Measurements from ENCODE around the gene CCDC188. TPM values are rescaled to one million over a fixed set of nuclear protein-coding genes. Genes with fewer than 3 reads are reported as not detected.
A peak's percentile ranks its signal among the peaks of the same experiment; 100 is the strongest.

Gene CCDC188
- total and polyA plus RNA-seq, 2 of the 4 experiments (the other 2 are of a cell fraction): 0.10 TPM; not detected in 1

DNA sequence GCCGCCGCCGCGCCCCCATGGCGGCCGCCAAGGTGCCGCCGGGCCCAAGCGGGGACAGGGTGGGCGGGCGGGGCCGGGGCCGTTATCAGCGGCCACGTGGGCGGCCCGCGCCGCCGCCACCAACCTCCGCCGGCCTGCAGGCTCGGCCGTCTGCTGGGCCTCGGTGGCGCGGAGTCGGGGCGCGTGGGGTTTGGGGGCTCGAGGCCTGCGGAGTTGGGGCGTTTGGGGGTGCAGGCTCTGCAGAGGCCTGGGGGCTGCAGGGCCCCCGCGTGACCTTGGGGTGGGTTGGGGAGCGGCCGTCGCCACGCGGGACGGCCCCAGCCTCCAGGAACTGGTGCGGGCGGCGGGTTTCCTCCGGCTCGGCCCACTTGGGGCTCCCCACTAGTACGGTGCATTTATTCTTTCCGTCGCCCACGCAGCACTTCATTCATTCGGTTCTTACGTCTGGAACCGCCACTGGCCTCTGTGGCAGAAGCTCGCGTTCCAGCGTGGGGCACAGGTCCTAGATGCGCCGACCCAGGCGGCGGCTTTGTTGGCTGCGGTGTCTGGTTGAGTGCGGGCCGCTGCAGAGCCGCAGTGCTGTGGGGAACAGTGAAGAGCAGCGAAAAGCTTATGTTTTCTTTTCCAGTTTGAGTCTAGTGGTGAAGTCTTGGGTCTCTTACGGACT lies 33.1 kb downstream of the CCDC188 start:
- H3K4me1 ChIP-seq (ENCODE audit: control insufficient read depth, insufficient read depth, low read length): peaks cover 6% of the 10 kb centered on the region
- H3K79me1 ChIP-seq (ENCODE audit: low read depth in 1 of 2, low read length in 2 of 2): peaks cover 15 to 50% of the 10 kb centered on the region in 2 experiments
- H2BK15ac ChIP-seq (ENCODE audit: low read depth, low read length): no peak overlapping the region
- ATAC-seq (ENCODE audit: low read depth) (peak; percentile 28), DNase-seq (peak; percentile 25)
- dilution Hi-C loops (cut with HindIII; ENCODE audit: low sequenced_read_pairs, unreplicated experiment): no loop called here
- peak overlapping the region; percentile 72 for H3K14ac ChIP-seq (replicated peaks; ENCODE audit: low read depth, low read length)
- BruUV-seq (replicated peaks): no TSS peak
- peak overlapping the region; percentile 91 for H3K4me2 ChIP-seq (ENCODE audit: low read depth, low read length)
- peak overlapping the region; percentile 53 for H3K56ac ChIP-seq (ENCODE audit: extremely low read depth, insufficient read depth, low read length)
- peaks cover 6% of the 10 kb centered on the region; the same call in 1 of the 2 replicates for H3K9me1 ChIP-seq (ENCODE audit: insufficient read depth, low read length)
- peaks cover 25% of the 10 kb centered on the region for H4K20me1 ChIP-seq (ENCODE audit: insufficient read depth, low read length)
- H4K8ac ChIP-seq (ENCODE audit: low read depth in 2 of 2, low read length in 2 of 2): peak overlapping the region; percentile 46 to 72
- 0% methylated on average over 34 of the region's 66 CpGs; no CpG with 5 or more reads in 1 of the 2 experiments for WGBS, 2 experiments (ENCODE audit: extremely low coverage in 2 of 2, insufficient read length in 1 of 2)
- H3K9ac ChIP-seq (ENCODE audit: low read depth, low read length): peak overlapping the region; percentile 92
- H3K4ac ChIP-seq (ENCODE audit: low read depth, low read length): peak overlapping the region; percentile 72
- H2AFZ ChIP-seq (replicated peaks; ENCODE audit: low read length, poor library complexity): peak overlapping the region; percentile 91
- H3K36me3 ChIP-seq (ENCODE audit: control insufficient read depth, insufficient read depth, low read length): peaks cover 60% of the 10 kb centered on the region
- peak overlapping the region; percentile 78 for H3K27ac ChIP-seq (ENCODE audit: insufficient read depth, low read length)
- peak overlapping the region; percentile 71 for H2BK5ac ChIP-seq (ENCODE audit: low read depth, low read length, poor library complexity, severe bottlenecking)
- H3K27me3 ChIP-seq (ENCODE audit: control insufficient read depth, insufficient read depth, low read length): no peaks in the 10 kb centered on the region
- H4K5ac ChIP-seq (ENCODE audit: low read depth, low read length): no peak overlapping the region
- H3K9me3 ChIP-seq (ENCODE audit: control insufficient read depth, insufficient read depth, low read length): no peaks in the 10 kb centered on the region
- intact Hi-C loops (cut with micrococcal nuclease): no loop called here
- H3K4me3 ChIP-seq (ENCODE audit: insufficient read depth, low read depth, low read length): peak overlapping the region; percentile 80
- TF ChIP-seq MXI1 (IDR thresholded peaks at IDR 0.05; ENCODE audit: borderline replicate concordance, low read depth, low read length): peak; percentile 35; the same call in 1 of the 2 replicates
- TF ChIP-seq, protein P1, sequence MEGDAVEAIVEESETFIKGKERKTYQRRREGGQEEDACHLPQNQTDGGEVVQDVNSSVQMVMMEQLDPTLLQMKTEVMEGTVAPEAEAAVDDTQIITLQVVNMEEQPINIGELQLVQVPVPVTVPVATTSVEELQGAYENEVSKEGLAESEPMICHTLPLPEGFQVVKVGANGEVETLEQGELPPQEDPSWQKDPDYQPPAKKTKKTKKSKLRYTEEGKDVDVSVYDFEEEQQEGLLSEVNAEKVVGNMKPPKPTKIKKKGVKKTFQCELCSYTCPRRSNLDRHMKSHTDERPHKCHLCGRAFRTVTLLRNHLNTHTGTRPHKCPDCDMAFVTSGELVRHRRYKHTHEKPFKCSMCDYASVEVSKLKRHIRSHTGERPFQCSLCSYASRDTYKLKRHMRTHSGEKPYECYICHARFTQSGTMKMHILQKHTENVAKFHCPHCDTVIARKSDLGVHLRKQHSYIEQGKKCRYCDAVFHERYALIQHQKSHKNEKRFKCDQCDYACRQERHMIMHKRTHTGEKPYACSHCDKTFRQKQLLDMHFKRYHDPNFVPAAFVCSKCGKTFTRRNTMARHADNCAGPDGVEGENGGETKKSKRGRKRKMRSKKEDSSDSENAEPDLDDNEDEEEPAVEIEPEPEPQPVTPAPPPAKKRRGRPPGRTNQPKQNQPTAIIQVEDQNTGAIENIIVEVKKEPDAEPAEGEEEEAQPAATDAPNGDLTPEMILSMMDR (conservative IDR thresholded peaks at IDR 0.05; ENCODE audit: low read depth, low read length): no peak
- no peak overlapping the region for H3K18ac ChIP-seq (ENCODE audit: low read depth, low read length)
- H2AK5ac ChIP-seq (ENCODE audit: low read depth, low read length): peak overlapping the region; percentile 84
- peak overlapping the region; percentile 65; the same call in 1 of the 2 replicates for H4K91ac ChIP-seq (ENCODE audit: insufficient read depth, low read depth, low read length)
- peak overlapping the region; percentile 83 for H3K23ac ChIP-seq (ENCODE audit: low read depth, low read length)
- H2AK9ac ChIP-seq (replicated peaks; ENCODE audit: low read depth, low read length, poor library complexity): peak overlapping the region; percentile 98
- no peak overlapping the region for H2BK120ac ChIP-seq (ENCODE audit: low read depth, low read length)
- POLR2A ChIA-PET (ENCODE audit: unreplicated experiment): interaction anchor here (0.6 to 1.1 kb wide), 2 partner anchors 36 to 97 kb away, joined by 3 to 5 read pairs; partner anchors contain the start of gene TANGO2
- CTCF ChIA-PET: no interaction called here
- H2BK20ac ChIP-seq (ENCODE audit: low read depth, low read length): no peak overlapping the region
- in situ Hi-C loops (cut with MboI; ENCODE audit: low sequenced_read_pairs): no loop called here
